Measurements from ENCODE around the gene PCNX4.
A peak's percentile ranks its signal among the peaks of the same experiment; 100 is the strongest.

Gene PCNX4

GRCh38 chr14:60161196-60162107 lies 69.7 kb downstream of the PCNX4 start:
- peak; percentile 42 for DNase-seq (ENCODE audit: low read depth)
- no peak for TF ChIP-seq CTCF (IDR thresholded peaks at IDR 0.05; ENCODE audit: low read length, missing control alignments)
- H3K4me3 ChIP-seq (replicated peaks; ENCODE audit: low read depth, low read length) = no peak overlapping the region

DNA sequence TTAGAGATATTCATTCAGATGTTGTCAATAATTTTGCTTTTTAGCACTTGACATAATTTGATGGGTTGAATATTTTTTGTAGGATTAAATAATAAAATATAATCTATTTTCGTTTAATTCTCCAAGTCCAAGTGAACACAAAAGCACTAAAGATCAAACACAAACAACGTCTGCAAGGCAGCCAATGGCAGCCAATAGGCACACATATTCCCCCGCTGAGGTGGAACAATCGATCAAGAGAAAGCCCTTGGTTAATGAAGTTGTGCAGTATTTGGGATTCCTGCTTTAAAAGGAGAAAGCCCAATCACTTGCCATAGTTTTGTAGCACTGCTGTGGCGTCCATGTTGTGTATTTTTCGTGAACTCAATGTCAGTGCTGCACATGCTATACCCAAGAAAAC lies 72.0 kb downstream of the PCNX4 start:
- peak overlapping the region; percentile 82 for H3K4me3 ChIP-seq (replicated peaks; ENCODE audit: low read depth, low read length)
- no peak for TF ChIP-seq CTCF (IDR thresholded peaks at IDR 0.05; ENCODE audit: low read length, missing control alignments)
- no peak for DNase-seq (ENCODE audit: low read depth)

DNA sequence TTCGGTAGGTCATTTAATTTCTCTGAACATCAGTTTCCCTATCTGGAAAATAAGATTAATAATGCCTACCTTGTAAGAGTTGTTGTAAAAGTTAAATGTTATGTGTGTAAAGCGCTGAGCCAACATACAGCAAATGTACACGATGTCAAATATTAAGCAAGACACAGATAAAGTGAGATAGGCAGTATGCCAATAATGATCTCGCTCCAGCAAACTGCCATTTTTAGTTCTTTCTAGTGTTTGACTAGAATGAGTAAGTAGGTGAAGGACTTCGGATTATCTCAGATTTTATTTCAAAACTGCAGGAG lies 72.6 kb downstream of the PCNX4 start:
- H3K4me3 ChIP-seq (replicated peaks; ENCODE audit: low read depth, low read length) = peak overlapping the region; percentile 82
- no peak for TF ChIP-seq CTCF (IDR thresholded peaks at IDR 0.05; ENCODE audit: low read length, missing control alignments)
- DNase-seq (ENCODE audit: low read depth) = no peak

- H3K4me3 ChIP-seq (replicated peaks; ENCODE audit: low read depth, low read length) = peak within 1 kb of the TSS; percentile 82
- peak; percentile 43 for TF ChIP-seq CTCF (IDR thresholded peaks at IDR 0.05; ENCODE audit: low read length, missing control alignments)
- DNase-seq (ENCODE audit: low read depth) = peak; percentile 80
Measured at GRCh38 chr14:60164712-60165546, 73.2 kb downstream of the PCNX4 start, which contains the start of gene DHRS7. Gene DHRS7 (minus strand): TSS chr14:60165398. CDS start chr14:60165309, 89 bp downstream.

DNA sequence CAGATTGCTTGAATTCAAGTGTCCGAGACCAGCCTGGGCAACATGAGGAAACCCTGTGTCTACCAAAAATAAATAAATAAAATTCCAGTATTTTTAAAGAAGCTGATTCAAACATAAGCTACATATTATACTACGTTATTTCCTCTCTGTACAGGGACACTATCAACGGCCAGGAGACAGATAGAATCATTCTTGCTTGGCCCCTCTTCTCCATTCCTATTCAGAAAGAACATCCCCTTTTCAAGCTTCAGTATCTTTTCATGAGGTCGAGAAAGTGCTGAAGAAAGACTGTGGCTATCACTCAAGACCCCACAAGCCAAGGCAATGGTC lies 73.8 kb downstream of the PCNX4 start:
- no peak for TF ChIP-seq CTCF (IDR thresholded peaks at IDR 0.05; ENCODE audit: low read length, missing control alignments)
- peak overlapping the region; percentile 82 for H3K4me3 ChIP-seq (replicated peaks; ENCODE audit: low read depth, low read length)
- DNase-seq (ENCODE audit: low read depth) = no peak

GRCh38 chr14:60166142-60166541 lies 74.4 kb downstream of the PCNX4 start:
- no peak overlapping the region for H3K4me3 ChIP-seq (replicated peaks; ENCODE audit: low read depth, low read length)
- DNase-seq (ENCODE audit: low read depth) = no peak
- TF ChIP-seq CTCF (IDR thresholded peaks at IDR 0.05; ENCODE audit: low read length, missing control alignments) = no peak

Measured in fibroblast of pulmonary artery (primary cell).